HepG2 (cell line): ENCODE measurements around the gene NYNRIN. TPM values are rescaled to one million over a fixed set of nuclear protein-coding genes. Genes with fewer than 3 reads are reported as not detected.

Experiments used
- BORCS8-MEF2B ChIP-seq: sonication (generic); formaldehyde crosslinking; IDR thresholded peaks from 2 replicates; pipeline ENCODE4 v1.8.0; 2022; ENCODE audit warnings: mild to moderate bottlenecking, missing genetic modification reagents
- CBX2 ChIP-seq, 2 experiments: fragments of 200-600 bp in 1 of 2; sonication (generic); formaldehyde crosslinking in 1 of 2; IDR thresholded peaks; 2 replicates each; pipeline versions ENCODE4 v1.7.0 to v1.8.1; 2018 to 2022; ENCODE audit warnings: low read depth in 2 of 2, low read length in 1 of 2, mild to moderate bottlenecking in 1 of 2, missing genetic modification reagents in 1 of 2
- DMAP1 ChIP-seq: IDR thresholded peaks from 2 replicates; pipeline ENCODE4 v1.6.1; 2016
- FOXP4 ChIP-seq: sonication (generic); formaldehyde crosslinking; IDR thresholded peaks from 2 replicates; pipeline ENCODE4 v1.4.0; 2020; ENCODE audit warnings: missing genetic modification reagents
- KAT2B ChIP-seq: fragments of 150-350 bp; IDR thresholded peaks from 2 replicates; pipeline ENCODE4 v1.6.1; 2014; ENCODE audit warnings: low read depth, low read length, borderline replicate concordance
- MAX ChIP-seq: IDR thresholded peaks from 2 replicates; pipeline ENCODE4 v1.6.1; 2012; ENCODE audit warnings: inconsistent platforms
- MLX ChIP-seq: IDR thresholded peaks from 2 replicates; pipeline ENCODE4 v1.6.1; 2016
- NCOR1 ChIP-seq: fragments of 200-600 bp; sonication (generic); IDR thresholded peaks from 2 replicates; pipeline ENCODE4 v1.7.0; 2017; ENCODE audit warnings: antibody characterized with exemption, low read length, borderline replicate concordance
- RFXAP ChIP-seq: sonication (generic); formaldehyde crosslinking; IDR thresholded peaks from 2 replicates; pipeline ENCODE4 v1.4.0; 2020; ENCODE audit warnings: missing genetic modification reagents, borderline replicate concordance
- SMAD3 ChIP-seq: sonication (generic); formaldehyde crosslinking; IDR thresholded peaks from 2 replicates; pipeline ENCODE4 v1.4.0; 2020; ENCODE audit warnings: missing genetic modification reagents
- TBP ChIP-seq: sonication (generic); formaldehyde crosslinking; IDR thresholded peaks from 2 replicates; pipeline ENCODE4 v1.5.0; 2020; ENCODE audit warnings: missing genetic modification reagents
- ZBTB8A ChIP-seq: sonication (generic); formaldehyde crosslinking; IDR thresholded peaks from 2 replicates; pipeline ENCODE4 v1.4.0; 2020; ENCODE audit warnings: mild to moderate bottlenecking, low read depth, missing genetic modification reagents, borderline replicate concordance
- ZNF33B ChIP-seq: sonication (generic); formaldehyde crosslinking; IDR thresholded peaks from 2 replicates; pipeline ENCODE4 v1.5.1; 2020; ENCODE audit warnings: mild to moderate bottlenecking, missing genetic modification reagents
- ZNF441 ChIP-seq: sonication (generic); formaldehyde crosslinking; IDR thresholded peaks from 2 replicates; pipeline ENCODE4 v1.7.0; 2021; ENCODE audit warnings: missing genetic modification reagents, borderline replicate concordance
- ZNF512 ChIP-seq: sonication (generic); formaldehyde crosslinking; IDR thresholded peaks from 2 replicates; pipeline ENCODE4 v1.4.0; 2020; ENCODE audit warnings: mild to moderate bottlenecking, missing genetic modification reagents
- ZNF598 ChIP-seq: sonication (generic); formaldehyde crosslinking; IDR thresholded peaks from 2 replicates; pipeline ENCODE4 v1.5.1; 2020; ENCODE audit warnings: mild to moderate bottlenecking, missing genetic modification reagents, borderline replicate concordance
- ZNF749 ChIP-seq: sonication (generic); formaldehyde crosslinking; IDR thresholded peaks from 2 replicates; pipeline ENCODE4 v1.8.0; 2022; ENCODE audit warnings: mild to moderate bottlenecking, missing genetic modification reagents, moderate library complexity, borderline replicate concordance
- ZNF781 ChIP-seq: sonication (generic); formaldehyde crosslinking; IDR thresholded peaks from 2 replicates; pipeline ENCODE4 v1.5.1; 2020; ENCODE audit warnings: borderline replicate concordance, mild to moderate bottlenecking, missing genetic modification reagents; ENCODE audit errors: not compliant biosample characterization
- ZNF839 ChIP-seq: sonication (generic); formaldehyde crosslinking; IDR thresholded peaks from 2 replicates; pipeline ENCODE4 v1.4.0; 2020; ENCODE audit warnings: missing genetic modification reagents, mild to moderate bottlenecking, borderline replicate concordance
- ZNF850 ChIP-seq: sonication (generic); formaldehyde crosslinking; conservative IDR thresholded peaks from 2 replicates; pipeline ENCODE4 v1.9.0; 2021; ENCODE audit warnings: mild to moderate bottlenecking, missing genetic modification reagents
- ZSCAN29 ChIP-seq: sonication (generic); formaldehyde crosslinking; conservative IDR thresholded peaks from 2 replicates; pipeline ENCODE4 v1.4.0; 2020; ENCODE audit warnings: mild to moderate bottlenecking, missing genetic modification reagents
- ZSCAN5A ChIP-seq: sonication (generic); formaldehyde crosslinking; IDR thresholded peaks from 2 replicates; pipeline ENCODE4 v1.8.0; 2022; ENCODE audit warnings: mild to moderate bottlenecking, missing genetic modification reagents, borderline replicate concordance
- polyA plus RNA-seq, 8 experiments: library from polyadenylated mRNA; depleted of rRNA in 3 of 8; stranded (reverse) in 7 of 8; unstranded in 1 of 8; fragments of >200 nt; fragmentation: Illumina TruSeq in 4 of 8; extraction: Trizol in 4 of 8; gene quantifications; 2 replicates each; pipeline versions ENCODE4 v1.2.1 to v1.2.3, GENCODE V29; 2011 to 2016; ENCODE audit warnings: low read depth in 4 of 8, missing spikeins in 1 of 8, mixed read lengths in 1 of 8; ENCODE audit not compliant: insufficient read depth in 1 of 8
- total RNA-seq, 5 experiments: library from RNA; depleted of rRNA; stranded (reverse); fragments of >200 nt; fragmentation: Illumina TruSeq; extraction: Trizol; gene quantifications; 2 replicates each; pipeline ENCODE4 v1.2.3, GENCODE V29; 2016; ENCODE audit warnings: low read depth in 1 of 5

The NYNRIN gene
- total and polyA plus RNA-seq, 2 of the 13 experiments (the other 11 are each of a cell fraction or from before 2014, with no cell fraction given): 0.63 to 1.1 TPM

GRCh38 chr14:24426912-24427536, 28.2 kb downstream of the NYNRIN start (continued):
- TF ChIP-seq ZSCAN5A (CRISPR knock-in tag): no peak
- TF ChIP-seq ZNF441: peak; percentile 91
- no peak for TF ChIP-seq KAT2B
- peak; percentile 71; the same call in 1 of the 2 replicates for TF ChIP-seq ZNF598
- TF ChIP-seq RFXAP (CRISPR knock-in tag): peak; percentile 37; the same call in 1 of the 2 replicates
- peak; percentile 61 for TF ChIP-seq FOXP4 (CRISPR knock-in tag)
- TF ChIP-seq NCOR1: peak; percentile 55; the same call in 1 of the 2 replicates
- peak; percentile 59 for TF ChIP-seq SMAD3 (CRISPR knock-in tag)
- 0 out of 2 replicates have a peak, but pooled peaks have one; percentile 21 for TF ChIP-seq DMAP1 (CRISPR knock-in tag)
- TF ChIP-seq ZNF749: no peak
- no peak for TF ChIP-seq ZNF781 (CRISPR knock-in tag)
- TF ChIP-seq ZNF850: no peak
- TF ChIP-seq BORCS8-MEF2B (CRISPR knock-in tag): peak; percentile 76
- 0 out of 2 replicates have a peak, but pooled peaks have one; percentile 66 for TF ChIP-seq ZNF512
- TF ChIP-seq MLX (CRISPR knock-in tag): peak; percentile 91
- peak; percentile 60; the same call in 1 of the 2 replicates for TF ChIP-seq ZNF839 (CRISPR knock-in tag)
- peak; percentile 46 for TF ChIP-seq ZNF33B (CRISPR knock-in tag)
- no peak for TF ChIP-seq CBX2 (IDR thresholded peaks at IDR 0.05; ENCODE audit: low read depth, low read length)
- peak; percentile 52; the same call in 1 of the 2 replicates for TF ChIP-seq CBX2 (CRISPR knock-in tag; IDR thresholded peaks at IDR 0.05; ENCODE audit: low read depth)
- no peak for TF ChIP-seq TBP (CRISPR knock-in tag)
- TF ChIP-seq MAX: no peak
- peak; percentile 84 for TF ChIP-seq ZSCAN29 (CRISPR knock-in tag)
- TF ChIP-seq ZBTB8A (CRISPR knock-in tag): no peak
